ENCODE measurements around the gene CDC42BPA. TPM values are rescaled to one million over a fixed set of nuclear protein-coding genes. Genes with fewer than 3 reads are reported as not detected.

Gene CDC42BPA, protein sequence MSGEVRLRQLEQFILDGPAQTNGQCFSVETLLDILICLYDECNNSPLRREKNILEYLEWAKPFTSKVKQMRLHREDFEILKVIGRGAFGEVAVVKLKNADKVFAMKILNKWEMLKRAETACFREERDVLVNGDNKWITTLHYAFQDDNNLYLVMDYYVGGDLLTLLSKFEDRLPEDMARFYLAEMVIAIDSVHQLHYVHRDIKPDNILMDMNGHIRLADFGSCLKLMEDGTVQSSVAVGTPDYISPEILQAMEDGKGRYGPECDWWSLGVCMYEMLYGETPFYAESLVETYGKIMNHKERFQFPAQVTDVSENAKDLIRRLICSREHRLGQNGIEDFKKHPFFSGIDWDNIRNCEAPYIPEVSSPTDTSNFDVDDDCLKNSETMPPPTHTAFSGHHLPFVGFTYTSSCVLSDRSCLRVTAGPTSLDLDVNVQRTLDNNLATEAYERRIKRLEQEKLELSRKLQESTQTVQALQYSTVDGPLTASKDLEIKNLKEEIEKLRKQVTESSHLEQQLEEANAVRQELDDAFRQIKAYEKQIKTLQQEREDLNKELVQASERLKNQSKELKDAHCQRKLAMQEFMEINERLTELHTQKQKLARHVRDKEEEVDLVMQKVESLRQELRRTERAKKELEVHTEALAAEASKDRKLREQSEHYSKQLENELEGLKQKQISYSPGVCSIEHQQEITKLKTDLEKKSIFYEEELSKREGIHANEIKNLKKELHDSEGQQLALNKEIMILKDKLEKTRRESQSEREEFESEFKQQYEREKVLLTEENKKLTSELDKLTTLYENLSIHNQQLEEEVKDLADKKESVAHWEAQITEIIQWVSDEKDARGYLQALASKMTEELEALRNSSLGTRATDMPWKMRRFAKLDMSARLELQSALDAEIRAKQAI (N-terminal part only)
- total RNA-seq, result 1 to 10 TPM; 6.0 to 7.8 TPM

DNA sequence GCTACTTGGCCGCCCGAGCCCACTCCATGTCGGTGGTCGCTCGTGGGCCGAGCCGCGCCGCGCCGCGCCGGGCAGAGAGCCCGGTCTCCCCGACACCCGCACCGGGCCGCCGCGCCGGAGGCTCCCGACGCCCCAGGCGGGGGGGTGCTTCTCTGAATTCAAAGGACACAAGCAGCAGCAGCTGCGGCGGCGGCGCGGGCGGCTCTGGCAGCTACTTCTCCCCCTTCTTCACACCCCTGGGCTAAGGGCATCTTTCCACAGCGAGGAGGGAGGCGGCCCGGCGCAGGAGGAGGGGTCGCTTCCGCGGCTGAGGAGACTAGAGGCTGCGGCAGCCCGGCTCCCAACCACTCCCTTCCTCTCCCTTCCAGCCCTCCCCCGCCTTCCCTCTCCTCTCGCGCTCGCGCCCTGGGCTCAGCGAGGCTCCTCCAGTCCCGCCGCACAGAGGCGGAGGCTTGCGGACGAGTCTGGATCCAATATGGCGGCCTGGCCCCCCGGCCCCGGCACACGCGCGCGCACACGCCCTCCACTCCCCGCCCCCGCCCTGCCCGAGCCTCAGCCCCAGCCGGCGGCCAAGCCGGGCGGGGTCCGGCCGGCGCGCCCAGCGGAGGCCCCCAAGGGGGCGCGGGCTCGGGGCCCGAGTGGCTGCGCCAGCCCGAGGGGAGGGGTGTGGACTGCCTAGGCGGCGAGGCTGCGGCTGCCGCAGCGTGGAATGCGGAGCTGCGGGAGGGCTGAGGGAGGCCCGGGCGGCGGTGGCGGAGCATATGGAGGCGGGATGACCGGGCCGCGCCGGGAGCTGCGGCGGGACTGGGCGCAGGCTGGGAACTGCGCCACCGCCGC, at the start of gene CDC42BPA:
CDC42BPA (minus strand) TSS at position 477 of the 837 bp plus-strand sequence. CDS start 1,310 bp downstream, outside the sequence.
- intact Hi-C loops (cut with DNase I, micrococcal nuclease), result loop anchor here in 1 of 2 experiments (2.0 to 5.0 kb wide), 2 partner anchors 377 to 771 kb away; partner anchors contain the start of genes COQ8A and STUM
- Mint-ChIP-seq H3K9me3 (ENCODE audit: low read depth) (no peaks in the 10 kb centered on the region), H3K27me3 (peaks cover 36% of the 10 kb centered on the region), H3K27ac (peak within 1 kb of the TSS; percentile 87), H3K36me3 (ENCODE audit: low read depth) (peaks cover 2% of the 10 kb centered on the region), H3K4me1 (peaks cover 2% of the 10 kb centered on the region), H3K4me3 (peak within 1 kb of the TSS; percentile 85)
- CTCF ChIA-PET, result interaction anchor here (0.6 kb wide), 1 partner anchor 617 kb away, joined by 3 read pairs; no protein-coding TSS in a partner anchor
- POLR2A ChIA-PET, result no interaction called here
- ATAC-seq (peak; percentile 86), DNase-seq (peak; percentile 72)

DNA sequence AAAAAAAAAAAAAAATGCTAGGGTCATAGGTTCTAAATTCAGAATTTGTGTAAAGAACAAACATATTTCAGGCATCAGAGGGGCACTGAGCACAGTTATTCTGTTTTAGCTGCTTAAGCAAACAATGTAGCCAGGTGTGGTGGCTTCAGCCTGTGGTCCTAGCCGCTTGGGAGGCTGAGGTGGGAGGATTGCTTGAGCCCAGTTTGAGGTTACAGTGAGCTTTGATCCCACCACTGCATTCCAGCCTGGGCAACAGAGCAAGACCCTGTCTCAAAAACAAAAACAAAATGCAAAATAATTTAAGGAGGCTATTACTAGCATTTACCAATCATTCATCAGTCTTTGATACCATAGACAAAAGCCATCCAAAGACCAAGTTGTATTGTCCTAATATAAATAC, 49.7 kb upstream of the CDC42BPA start:
- CTCF ChIA-PET, result no interaction called here

DNA sequence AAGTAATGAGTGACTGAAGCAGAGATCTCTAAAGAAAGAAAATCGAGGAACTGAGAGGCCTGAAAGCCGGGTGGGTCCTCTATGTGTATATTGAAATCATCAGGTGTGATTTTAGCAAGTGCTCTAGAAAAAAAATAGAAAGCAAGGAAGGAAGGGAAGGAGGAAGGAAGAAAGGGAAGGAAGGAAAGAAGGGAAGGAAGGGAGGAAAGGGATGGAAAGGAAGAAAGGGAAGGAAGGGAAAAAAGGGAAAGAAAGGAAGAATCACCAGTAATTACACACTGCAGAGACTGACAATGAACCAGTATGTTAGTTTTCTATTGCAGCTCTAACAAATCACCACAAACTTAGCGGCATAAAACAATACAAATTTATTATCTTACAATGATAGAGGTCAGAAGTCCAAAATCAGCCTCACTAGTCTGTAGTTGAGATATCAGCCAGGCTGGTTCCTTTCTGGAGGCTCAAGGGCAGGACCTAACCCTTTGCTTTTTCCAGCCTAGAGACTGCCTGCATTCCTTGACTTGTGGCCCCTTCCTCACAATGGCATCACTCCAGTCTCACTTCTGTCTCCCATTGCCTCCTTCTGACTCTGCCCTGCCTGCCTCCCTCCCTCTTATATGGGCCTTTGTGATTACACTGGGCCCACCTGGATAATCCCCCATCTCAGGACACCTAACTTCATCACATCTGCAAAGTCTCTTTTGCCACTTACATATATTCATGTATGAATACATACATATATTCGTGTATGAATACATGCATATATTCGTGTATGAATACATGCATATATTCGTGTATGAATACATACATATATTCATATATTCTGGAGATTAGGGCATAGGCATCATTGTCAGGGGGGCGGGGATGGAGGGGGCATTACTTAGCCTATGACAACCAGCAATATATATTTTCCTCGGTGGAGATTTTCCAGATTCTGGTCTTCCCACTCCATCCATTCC, 47.5 kb upstream of the CDC42BPA start:
- H3K27ac Mint-ChIP-seq, result no peak overlapping the region
- CTCF ChIA-PET, result no interaction called here
- intact Hi-C loops (cut with DNase I, micrococcal nuclease), result no loop called here

More for the DNA sequence above, 49.7 kb upstream of the CDC42BPA start:
- Mint-ChIP-seq H3K36me3 (ENCODE audit: low read depth) (no peaks in the 10 kb centered on the region), H3K27me3 (no peaks in the 10 kb centered on the region), H3K27ac (no peak overlapping the region), H3K9me3 (ENCODE audit: low read depth) (no peaks in the 10 kb centered on the region), H3K4me3 (no peak overlapping the region), H3K4me1 (no peaks in the 10 kb centered on the region)
- DNase-seq (no peak), ATAC-seq (no peak)
- intact Hi-C loops (cut with DNase I, micrococcal nuclease), result no loop called here
- POLR2A ChIA-PET, result no interaction called here

DNA sequence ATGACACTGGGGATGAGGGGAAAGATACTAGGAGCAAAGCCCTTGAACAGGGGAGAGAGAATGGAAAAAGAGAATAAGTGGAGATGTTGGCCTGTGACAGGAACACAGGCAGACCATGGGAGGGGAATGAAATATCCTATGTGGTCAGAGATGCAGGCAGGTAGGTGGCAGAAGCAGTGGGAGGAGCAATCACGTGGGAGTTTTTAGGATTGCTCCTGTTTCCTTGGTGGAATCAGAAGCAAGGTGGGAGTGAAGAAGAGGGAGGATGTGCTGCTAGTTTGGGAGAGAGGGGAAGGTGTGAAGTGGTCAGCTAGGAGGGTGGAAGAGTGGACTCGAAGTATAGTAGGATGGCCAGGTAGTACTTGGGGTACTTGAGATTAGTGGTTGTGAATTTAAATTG, 46.4 kb upstream of the CDC42BPA start:
- DNase-seq (no peak), ATAC-seq (no peak)
- H3K4me1 Mint-ChIP-seq, result no peaks in the 10 kb centered on the region
- intact Hi-C loops (cut with DNase I, micrococcal nuclease), result no loop called here
- no peaks in the 10 kb centered on the region for H3K9me3 Mint-ChIP-seq (ENCODE audit: low read depth)
- no peak overlapping the region for H3K4me3 Mint-ChIP-seq
- POLR2A ChIA-PET, result no interaction called here
- H3K27me3 Mint-ChIP-seq, result peaks cover 3% of the 10 kb centered on the region
- CTCF ChIA-PET, result no interaction called here
- no peak overlapping the region for H3K27ac Mint-ChIP-seq
- H3K36me3 Mint-ChIP-seq (ENCODE audit: low read depth), result no peaks in the 10 kb centered on the region

More for the DNA sequence above, 47.5 kb upstream of the CDC42BPA start:
- peaks cover 3% of the 10 kb centered on the region for H3K27me3 Mint-ChIP-seq
- ATAC-seq (no peak), DNase-seq (no peak)
- POLR2A ChIA-PET, result no interaction called here
- H3K9me3 Mint-ChIP-seq (ENCODE audit: low read depth), result no peaks in the 10 kb centered on the region
- H3K4me1 Mint-ChIP-seq, result no peaks in the 10 kb centered on the region
- no peak overlapping the region for H3K4me3 Mint-ChIP-seq
- no peaks in the 10 kb centered on the region for H3K36me3 Mint-ChIP-seq (ENCODE audit: low read depth)

DNA sequence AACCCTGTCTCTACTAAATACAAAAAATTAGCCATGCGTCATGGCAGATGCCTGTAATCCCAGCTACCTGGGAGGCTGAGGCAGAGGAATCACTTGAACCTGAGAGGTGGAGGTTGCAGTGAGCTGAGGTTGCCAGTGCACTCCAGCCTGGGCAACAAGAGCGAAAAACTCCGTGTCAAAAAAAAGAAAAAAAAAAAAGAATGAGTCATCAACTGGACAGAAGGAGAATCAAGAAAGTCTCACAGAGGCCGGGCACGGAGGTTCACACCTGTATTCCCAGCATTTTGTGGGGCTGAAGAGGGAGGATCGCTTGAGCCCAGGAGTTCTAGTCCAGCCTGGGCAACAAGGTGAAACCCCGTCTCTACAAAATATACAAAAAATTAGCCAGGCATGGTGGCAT, 45.5 kb upstream of the CDC42BPA start:
- H3K4me3 Mint-ChIP-seq, result no peak overlapping the region
- no peak overlapping the region for H3K27ac Mint-ChIP-seq
- H3K4me1 Mint-ChIP-seq, result no peaks in the 10 kb centered on the region
- intact Hi-C loops (cut with DNase I, micrococcal nuclease), result no loop called here
- ChIA-PET POLR2A (no interaction called here), CTCF (no interaction called here)
- no peaks in the 10 kb centered on the region for H3K36me3 Mint-ChIP-seq (ENCODE audit: low read depth)
- H3K27me3 Mint-ChIP-seq, result peaks cover 5% of the 10 kb centered on the region
- ATAC-seq (no peak), DNase-seq (no peak)
- H3K9me3 Mint-ChIP-seq (ENCODE audit: low read depth), result no peaks in the 10 kb centered on the region

DNA sequence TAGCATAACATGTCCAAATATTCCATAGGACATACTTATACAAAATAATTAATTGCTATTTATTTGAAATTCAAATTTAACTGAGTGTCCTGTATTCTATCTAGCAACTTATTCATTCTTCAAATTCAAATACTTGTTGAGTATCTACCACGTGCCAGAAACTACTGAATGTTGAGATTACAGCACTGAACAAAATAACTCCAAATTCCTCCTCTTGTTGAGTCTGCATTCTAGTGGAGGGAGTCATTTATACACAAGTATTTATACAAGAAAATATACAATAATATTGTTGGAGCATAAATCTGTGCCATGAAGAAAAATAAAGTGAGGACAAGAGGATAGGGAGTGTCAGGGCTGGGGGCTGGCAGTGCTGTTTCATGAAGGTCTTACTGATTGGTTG, 43.7 kb upstream of the CDC42BPA start:
- ChIA-PET POLR2A (no interaction called here), CTCF (no interaction called here)
- intact Hi-C loops (cut with DNase I, micrococcal nuclease), result no loop called here
- no peak for ATAC-seq
- Mint-ChIP-seq H3K27ac (no peak overlapping the region), H3K4me1 (no peaks in the 10 kb centered on the region), H3K4me3 (no peak overlapping the region), H3K9me3 (ENCODE audit: low read depth) (no peaks in the 10 kb centered on the region), H3K27me3 (peaks cover 5% of the 10 kb centered on the region), H3K36me3 (ENCODE audit: low read depth) (no peaks in the 10 kb centered on the region)
- DNase-seq, result no peak

DNA sequence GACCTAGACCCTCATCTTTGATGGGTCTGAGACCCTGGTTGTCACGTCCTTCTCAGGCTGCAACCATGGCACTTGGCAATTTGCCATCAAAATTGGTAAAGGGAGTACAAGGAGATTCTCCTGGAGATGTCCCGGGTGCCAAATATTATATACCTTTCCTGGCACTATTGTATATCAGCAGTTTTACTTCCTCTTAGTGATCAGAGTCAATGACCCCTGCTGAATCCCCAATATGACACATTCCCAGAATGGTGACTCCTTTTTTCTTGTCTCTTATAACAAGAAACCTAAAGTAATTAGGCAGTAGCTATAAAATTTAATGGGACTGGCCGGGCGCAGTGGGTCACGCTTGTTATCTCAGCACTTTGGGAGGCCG, 39.6 kb upstream of the CDC42BPA start:
- DNase-seq, result no peak
- POLR2A ChIA-PET, result no interaction called here

DNA sequence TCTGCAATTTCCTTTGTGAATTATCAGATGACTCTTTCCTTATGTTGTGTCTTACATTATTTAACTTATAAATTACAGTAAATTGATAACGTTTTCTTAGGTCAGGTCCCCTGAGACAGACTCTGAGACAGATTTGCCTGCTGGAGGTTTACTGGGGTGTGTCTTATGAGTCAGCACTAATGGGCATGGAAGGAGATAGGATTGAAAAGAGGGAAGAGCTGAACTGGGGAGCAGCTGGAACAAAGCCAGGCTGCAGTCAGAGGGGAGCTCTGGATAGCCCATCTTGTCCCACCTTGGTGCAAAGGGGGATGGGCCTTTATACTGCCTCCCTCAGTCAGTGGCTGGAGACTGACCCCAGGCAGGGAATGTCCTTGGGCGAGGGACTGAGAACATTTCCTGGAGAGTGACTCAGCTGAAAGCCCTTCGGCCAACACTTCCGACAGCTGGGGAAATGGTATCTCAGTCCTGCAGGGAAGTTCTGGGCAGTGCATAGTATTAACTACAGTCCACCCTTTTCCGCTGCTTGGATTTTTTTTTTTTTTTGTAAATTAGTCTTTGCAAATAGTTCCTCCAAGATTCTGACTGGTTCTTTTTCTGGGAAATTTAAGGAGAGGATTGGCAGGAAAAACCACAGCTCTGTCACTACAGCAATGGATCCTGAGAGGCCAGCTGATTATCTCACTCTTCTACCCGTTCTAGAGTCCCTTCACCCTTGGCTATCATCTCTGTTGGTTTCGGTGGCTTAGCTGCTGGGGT, 39.1 kb upstream of the CDC42BPA start:
- H3K27ac Mint-ChIP-seq, result no peak overlapping the region
- ChIA-PET POLR2A (interaction anchor here (0.6 kb wide), 1 partner anchor 331 kb away, joined by 3 read pairs; no protein-coding TSS in a partner anchor), CTCF (no interaction called here)
- ATAC-seq, result no peak
- DNase-seq, result no peak
- intact Hi-C loops (cut with DNase I, micrococcal nuclease), result no loop called here
- H3K36me3 Mint-ChIP-seq (ENCODE audit: low read depth), result no peaks in the 10 kb centered on the region
- H3K27me3 Mint-ChIP-seq, result peaks cover 4% of the 10 kb centered on the region
- H3K9me3 Mint-ChIP-seq (ENCODE audit: low read depth), result no peaks in the 10 kb centered on the region
- H3K4me1 Mint-ChIP-seq, result no peaks in the 10 kb centered on the region
- H3K4me3 Mint-ChIP-seq, result no peak overlapping the region

More for the DNA sequence above, 39.6 kb upstream of the CDC42BPA start:
- Mint-ChIP-seq H3K9me3 (ENCODE audit: low read depth) (no peaks in the 10 kb centered on the region), H3K4me1 (no peaks in the 10 kb centered on the region), H3K36me3 (ENCODE audit: low read depth) (no peaks in the 10 kb centered on the region), H3K4me3 (no peak overlapping the region), H3K27ac (no peak overlapping the region), H3K27me3 (peaks cover 5% of the 10 kb centered on the region)
- intact Hi-C loops (cut with DNase I, micrococcal nuclease), result no loop called here
- CTCF ChIA-PET, result no interaction called here
- no peak for ATAC-seq

DNA sequence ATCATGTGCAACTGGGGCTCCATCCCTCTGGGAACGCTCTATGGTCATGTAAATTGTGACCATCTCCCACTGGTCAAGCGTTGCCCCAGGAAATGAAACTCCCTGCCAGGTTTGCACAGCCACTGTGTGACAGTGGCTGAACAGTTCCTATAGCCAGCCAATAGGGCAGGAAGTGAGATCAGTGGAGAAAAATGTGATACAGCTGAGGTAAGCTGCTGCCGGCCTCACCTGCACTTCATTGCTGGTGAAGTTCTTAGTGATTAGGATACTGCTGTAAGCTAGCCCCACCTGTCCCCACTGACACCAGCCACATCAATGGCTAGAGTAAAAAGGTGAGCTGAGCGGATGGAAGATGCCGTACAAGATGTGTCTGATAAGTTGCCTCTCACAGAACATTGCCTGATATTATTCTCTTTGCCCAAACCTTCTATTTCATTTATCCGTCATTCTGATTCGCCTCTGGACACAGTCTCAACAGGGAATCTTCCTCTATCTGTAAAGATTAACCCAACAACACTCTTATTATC, 38.4 kb upstream of the CDC42BPA start:
- Mint-ChIP-seq H3K4me3 (no peak overlapping the region), H3K27me3 (peaks cover 2% of the 10 kb centered on the region), H3K36me3 (ENCODE audit: low read depth) (no peaks in the 10 kb centered on the region), H3K9me3 (ENCODE audit: low read depth) (no peaks in the 10 kb centered on the region), H3K4me1 (no peaks in the 10 kb centered on the region), H3K27ac (no peak overlapping the region)
- POLR2A ChIA-PET, result no interaction called here
- no peak for DNase-seq
- CTCF ChIA-PET, result no interaction called here
- intact Hi-C loops (cut with DNase I, micrococcal nuclease), result no loop called here
- ATAC-seq, result no peak
